NB4 (cell line): ENCODE measurements around the gene CRACR2B.

Experiments
- MAX ChIP-seq: IDR thresholded peaks from 2 replicates; pipeline ENCODE4 v1.6.1; 2011; ENCODE audit warnings: low read depth, low read length
- MYC ChIP-seq: IDR thresholded peaks from 2 replicates; pipeline ENCODE4 v1.6.1; 2011; ENCODE audit warnings: low read depth, low read length
- POLR2A ChIP-seq: IDR thresholded peaks from 2 replicates; pipeline ENCODE4 v1.6.1; 2011; ENCODE audit warnings: mild to moderate bottlenecking; ENCODE audit not compliant: insufficient read length; ENCODE audit errors: extremely low read depth
- TF ChIP-seq, protein P1 (sequence below): IDR thresholded peaks from one replicate; pipeline ENCODE4 v1.5.1; 2012; ENCODE audit warnings: low read depth, low read length

- TF ChIP-seq, protein P1, sequence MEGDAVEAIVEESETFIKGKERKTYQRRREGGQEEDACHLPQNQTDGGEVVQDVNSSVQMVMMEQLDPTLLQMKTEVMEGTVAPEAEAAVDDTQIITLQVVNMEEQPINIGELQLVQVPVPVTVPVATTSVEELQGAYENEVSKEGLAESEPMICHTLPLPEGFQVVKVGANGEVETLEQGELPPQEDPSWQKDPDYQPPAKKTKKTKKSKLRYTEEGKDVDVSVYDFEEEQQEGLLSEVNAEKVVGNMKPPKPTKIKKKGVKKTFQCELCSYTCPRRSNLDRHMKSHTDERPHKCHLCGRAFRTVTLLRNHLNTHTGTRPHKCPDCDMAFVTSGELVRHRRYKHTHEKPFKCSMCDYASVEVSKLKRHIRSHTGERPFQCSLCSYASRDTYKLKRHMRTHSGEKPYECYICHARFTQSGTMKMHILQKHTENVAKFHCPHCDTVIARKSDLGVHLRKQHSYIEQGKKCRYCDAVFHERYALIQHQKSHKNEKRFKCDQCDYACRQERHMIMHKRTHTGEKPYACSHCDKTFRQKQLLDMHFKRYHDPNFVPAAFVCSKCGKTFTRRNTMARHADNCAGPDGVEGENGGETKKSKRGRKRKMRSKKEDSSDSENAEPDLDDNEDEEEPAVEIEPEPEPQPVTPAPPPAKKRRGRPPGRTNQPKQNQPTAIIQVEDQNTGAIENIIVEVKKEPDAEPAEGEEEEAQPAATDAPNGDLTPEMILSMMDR: peak; percentile 47
- no peak for TF ChIP-seq POLR2A
- peak; percentile 48; the same call in 1 of the 2 replicates for TF ChIP-seq MAX
- peak; percentile 67 for TF ChIP-seq MYC
Observed at GRCh38 chr11:798093-798713, 29.5 kb upstream of the CRACR2B start, which contains the start of gene SLC25A22.
